Panc1 (cell line): Measurements from ENCODE around the gene FAIM.

ENCODE experiments used
- CTCF ChIP-seq: fragments of 450-650 bp; IDR thresholded peaks from 2 replicates; pipeline ENCODE4 v1.5.1; 2017; ENCODE audit warnings: mild to moderate bottlenecking
- POLR2AphosphoS5 ChIP-seq: IDR thresholded peaks from 2 replicates; pipeline ENCODE4 v1.6.1; 2012; ENCODE audit warnings: mild to moderate bottlenecking, low read depth, low read length, moderate library complexity
- REST ChIP-seq, 2 experiments: IDR thresholded peaks; 2 replicates each; pipeline ENCODE4 v1.6.1; 2011 to 2012; ENCODE audit warnings: low read depth in 2 of 2, control low read depth in 1 of 2, low read length in 1 of 2, mild to moderate bottlenecking in 1 of 2, moderate library complexity in 1 of 2; ENCODE audit not compliant: insufficient read depth in 1 of 2
- TCF7L2 ChIP-seq: IDR thresholded peaks from 2 replicates; pipeline ENCODE4 v1.6.1; 2011; ENCODE audit warnings: mild to moderate bottlenecking, low read depth, low read length, inconsistent platforms

- TF ChIP-seq POLR2AphosphoS5 (no peak), CTCF (no peak), REST (IDR thresholded peaks at IDR 0.05; ENCODE audit: insufficient read depth in 1 of 2, low read depth in 2 of 2, low read length in 1 of 2) (no peak), TCF7L2 (no peak)
Observed at GRCh38 chr3:138657508-138657907, 48.9 kb downstream of the FAIM start.
